H1 (cell line): ENCODE measurements around the gene KCNJ13. TPM values are rescaled to one million over a fixed set of nuclear protein-coding genes. Genes with fewer than 3 reads are reported as not detected.

ENCODE experiments used
- CTCF ChIA-PET: fragments of 300-600 bp; sonication (Branson Sonifier 250); formaldehyde crosslinking; loops from one replicate; lab custom pipeline; 2021; ENCODE audit not compliant: partially characterized antibody; lab: Charles Lee
- POLR2A ChIA-PET: fragments of 300-600 bp; sonication (Branson Sonifier 250); formaldehyde crosslinking; loops from one replicate; lab custom pipeline; 2021; ENCODE audit warnings: inconsistent platforms; ENCODE audit not compliant: partially characterized antibody; lab: Charles Lee
- DNase-seq, 2 experiments: peaks; one replicate each; pipeline versions ENCODE4 v3.0.0 to v3.0.0-alpha.2; 2010 to 2022; ENCODE audit warnings: low spot score in 2 of 2, low read depth in 1 of 2, mixed read lengths in 1 of 2
- FAIRE-seq: peaks from 2 replicates; lab custom pipeline; 2011; peaks lifted over from hg19 to GRCh38; lab: Jason Lieb, UNC
- H2AFZ ChIP-seq: 2 replicates; pipeline ENCODE4 v1.8.1; 2012; ENCODE audit warnings: low read length, inconsistent platforms
- H2AK5ac ChIP-seq: 2 replicates; pipeline ENCODE4 v1.6.1; 2013; ENCODE audit warnings: low read depth, low read length
- H2BK120ac ChIP-seq: replicated peaks from 2 replicates; pipeline ENCODE3; 2013; ENCODE audit warnings: low read depth, low read length, inconsistent platforms
- H2BK12ac ChIP-seq: 2 replicates; pipeline ENCODE4 v1.6.1; 2013; ENCODE audit warnings: low read depth, low read length
- H2BK15ac ChIP-seq: 2 replicates; pipeline ENCODE4 v1.6.1; 2013; ENCODE audit warnings: low read length
- H2BK20ac ChIP-seq: 2 replicates; pipeline ENCODE4 v1.6.1; 2013; ENCODE audit warnings: low read length
- H2BK5ac ChIP-seq: 2 replicates; pipeline ENCODE4 v1.6.1; 2013; ENCODE audit warnings: low read depth, low read length
- H3K14ac ChIP-seq: 2 replicates; pipeline ENCODE4 v1.6.1; 2013; ENCODE audit warnings: inconsistent platforms; ENCODE audit not compliant: insufficient read length
- H3K18ac ChIP-seq: 2 replicates; pipeline ENCODE4 v1.6.1; 2013; ENCODE audit warnings: low read length; ENCODE audit errors: extremely low read depth
- H3K23ac ChIP-seq: 2 replicates; pipeline ENCODE4 v1.6.1; 2013; ENCODE audit warnings: inconsistent platforms; ENCODE audit not compliant: insufficient read length
- H3K23me2 ChIP-seq: 2 replicates; pipeline ENCODE4 v1.6.1; 2013; ENCODE audit warnings: low read depth, low read length
- H3K27ac ChIP-seq: 2 replicates; pipeline ENCODE4 v1.6.1; 2011; ENCODE audit warnings: low read depth, low read length, inconsistent platforms
- H3K27me3 ChIP-seq, 4 experiments: replicated peaks in 1 of 4; 1 replicate in 1 of 4; 2 replicates in 3 of 4; pipeline versions ENCODE4 v1.6.1 to v1.8.1; 2011 to 2013; ENCODE audit warnings: low read length in 3 of 4, mild to moderate bottlenecking in 3 of 4, inconsistent platforms in 2 of 4, mixed read lengths in 2 of 4, moderate library complexity in 1 of 4; ENCODE audit not compliant: control insufficient read depth in 3 of 4, insufficient read depth in 3 of 4; ENCODE audit errors: extremely low read depth in 1 of 4
- H3K36me3 ChIP-seq, 4 experiments: 2 replicates each; pipeline versions ENCODE4 v1.6.1 to v1.8.1; 2011 to 2013; ENCODE audit warnings: mild to moderate bottlenecking in 4 of 4, low read length in 3 of 4, moderate library complexity in 2 of 4, control low read depth in 1 of 4, inconsistent platforms in 1 of 4; ENCODE audit not compliant: insufficient read depth in 4 of 4, control insufficient read depth in 2 of 4
- H3K4ac ChIP-seq: replicated peaks from 2 replicates; pipeline ENCODE3; 2013; ENCODE audit warnings: low read length, low read depth, mixed read lengths, inconsistent platforms; ENCODE audit not compliant: insufficient read length
- H3K4me1 ChIP-seq, 4 experiments: replicated peaks in 1 of 4; 1 replicate in 1 of 4; 2 replicates in 3 of 4; pipeline versions ENCODE4 v1.6.1 to v1.8.1; 2011 to 2013; ENCODE audit warnings: low read length in 3 of 4, inconsistent platforms in 2 of 4, mixed read lengths in 1 of 4; ENCODE audit not compliant: insufficient read depth in 4 of 4, control insufficient read depth in 3 of 4
- H3K4me2 ChIP-seq, 2 experiments: 2 replicates each; pipeline versions ENCODE4 v1.6.1 to v1.8.1; 2011 to 2013; ENCODE audit warnings: low read depth in 2 of 2, low read length in 2 of 2, control low read depth in 1 of 2, inconsistent platforms in 1 of 2, mild to moderate bottlenecking in 1 of 2; ENCODE audit not compliant: insufficient read depth in 1 of 2
- H3K4me3 ChIP-seq, 4 experiments: fragments of 200-600, 300-600 bp in 1 of 4; sonication (generic), shearing (Covaris generic), sonication (Bioruptor Twin) in 1 of 4; 2 replicates each; pipeline versions ENCODE4 v1.5.1 to v1.8.1; 2011 to 2016; ENCODE audit warnings: low read length in 4 of 4, low read depth in 3 of 4, control low read depth in 2 of 4, inconsistent platforms in 2 of 4, mild to moderate bottlenecking in 2 of 4, mixed read lengths in 1 of 4, moderate library complexity in 1 of 4; ENCODE audit not compliant: insufficient read depth in 2 of 4; ENCODE audit errors: extremely low read depth in 1 of 4
- H3K56ac ChIP-seq: replicated peaks from 2 replicates; pipeline ENCODE3; 2013; ENCODE audit warnings: low read depth, mild to moderate bottlenecking, mixed read lengths, low read length, inconsistent platforms; ENCODE audit not compliant: insufficient read length
- H3K79me1 ChIP-seq: 2 replicates; pipeline ENCODE4 v1.6.1; 2013; ENCODE audit warnings: low read depth, low read length, control low read depth
- H3K79me2 ChIP-seq, 2 experiments: 2 replicates each; pipeline versions ENCODE4 v1.6.1 to v1.8.1; 2012 to 2013; ENCODE audit warnings: low read length in 2 of 2, mild to moderate bottlenecking in 2 of 2, inconsistent platforms in 1 of 2; ENCODE audit not compliant: insufficient read depth in 2 of 2, control insufficient read depth in 1 of 2
- H3K9ac ChIP-seq, 4 experiments: replicated peaks in 1 of 4; 1 replicate in 1 of 4; 2 replicates in 3 of 4; pipeline versions ENCODE4 v1.6.1 to v1.8.1; 2011 to 2013; ENCODE audit warnings: low read depth in 3 of 4, low read length in 3 of 4, control low read depth in 2 of 4, mild to moderate bottlenecking in 2 of 4, moderate library complexity in 2 of 4, inconsistent platforms in 1 of 4; ENCODE audit errors: extremely low read depth in 1 of 4
- H3K9me3 ChIP-seq, 2 experiments: 2 replicates each; pipeline versions ENCODE4 v1.6.1 to v1.8.1; 2012 to 2013; ENCODE audit warnings: mild to moderate bottlenecking in 2 of 2, moderate library complexity in 2 of 2, control low read depth in 1 of 2, inconsistent platforms in 1 of 2, low read depth in 1 of 2, low read length in 1 of 2, mixed read lengths in 1 of 2; ENCODE audit not compliant: insufficient read depth in 2 of 2
- H4K20me1 ChIP-seq, 2 experiments: replicated peaks in 1 of 2; 2 replicates each; pipeline versions ENCODE3 to v1.8.1; 2011 to 2013; ENCODE audit warnings: inconsistent platforms in 2 of 2, low read length in 2 of 2, mild to moderate bottlenecking in 1 of 2; ENCODE audit not compliant: insufficient read depth in 2 of 2, control insufficient read depth in 1 of 2
- H4K5ac ChIP-seq: 2 replicates; pipeline ENCODE4 v1.6.1; 2013; ENCODE audit warnings: low read length, low read depth, mixed read lengths, inconsistent platforms; ENCODE audit not compliant: insufficient read length
- H4K8ac ChIP-seq: 2 replicates; pipeline ENCODE4 v1.8.0; 2013; ENCODE audit warnings: mild to moderate bottlenecking, moderate library complexity, low read length, inconsistent platforms; ENCODE audit not compliant: insufficient read depth; ENCODE audit errors: extremely low read depth
- H4K91ac ChIP-seq: replicated peaks from 2 replicates; pipeline ENCODE3; 2013; ENCODE audit warnings: low read length, mixed read lengths, inconsistent platforms; ENCODE audit not compliant: insufficient read length
- ASH2L ChIP-seq: fragments of 200-600, 300-600 bp; sonication (generic); IDR thresholded peaks from one replicate; pipeline ENCODE4 v1.7.1; 2017; ENCODE audit warnings: low read length
- BCL11A ChIP-seq, 2 experiments: IDR thresholded peaks; one replicate each; pipeline ENCODE4 v1.6.1; 2011; ENCODE audit warnings: low read depth in 2 of 2, low read length in 2 of 2, mild to moderate bottlenecking in 2 of 2
- CBX8 ChIP-seq: fragments of 300-800, 300-1000 bp; sonication (generic); IDR thresholded peaks from 2 replicates; pipeline ENCODE4 v1.7.1; 2016; ENCODE audit warnings: low read depth, low read length, borderline replicate concordance
- FOSL1 ChIP-seq: IDR thresholded peaks from 2 replicates; pipeline ENCODE4 v1.6.1; 2011; ENCODE audit warnings: mild to moderate bottlenecking, low read depth, low read length, moderate library complexity; ENCODE audit not compliant: insufficient read depth
- HDAC6 ChIP-seq: IDR thresholded peaks from one replicate; pipeline ENCODE4 v1.7.1; 2012; ENCODE audit warnings: low read depth, mild to moderate bottlenecking, inconsistent platforms, low read length, moderate library complexity
- MAFK ChIP-seq: IDR thresholded peaks from 2 replicates; pipeline ENCODE4 v1.6.1; 2012; ENCODE audit warnings: low read depth, mild to moderate bottlenecking, improper control_type of control experiment, low read length
- WGBS, 2 experiments: shearing (Covaris generic) in 1 of 2; methylation state at CpG; one replicate each; pipeline versions ENCODE4 v1.1.6 to v1.1.7; 2013 to 2015; ENCODE audit warnings: low lambda C conversion rate in 2 of 2, mixed read lengths in 2 of 2, inconsistent platforms in 1 of 2, low coverage in 1 of 2, missing lambda C conversion rate in 1 of 2; ENCODE audit not compliant: insufficient replicate concordance in 2 of 2, insufficient coverage in 1 of 2, insufficient read length in 1 of 2; ENCODE audit errors: extremely low coverage in 1 of 2, missing lambda C conversion rate in 1 of 2; 5-methylcytosine and 5-hydroxymethylcytosine counted together
- polyA plus RNA-seq, 7 experiments: library from polyadenylated mRNA; depleted of rRNA in 3 of 7; stranded (reverse) in 5 of 7; unstranded in 2 of 7; fragments of >200 nt in 5 of 7; fragments of 200-250 nt in 2 of 7; gene quantifications; 1 replicate in 5 of 7; 2 replicates in 1 of 7; 4 replicates in 1 of 7; pipeline versions ENCODE4 v1.2.1 to v1.2.3, GENCODE V29; 2011 to 2013; ENCODE audit warnings: missing spikeins in 2 of 7, mixed read lengths in 2 of 7
- total RNA-seq: library from RNA; stranded (reverse); fragmentation: NEBNext Ultra II Directional; extraction: Animal tissue kit (Norgen Biotek cat#: 25700); gene quantifications from 2 replicates; pipeline ENCODE4 v1.2.1, GENCODE V29; 2021

The KCNJ13 gene
- total and polyA plus RNA-seq, 2 of the 8 experiments (the other 6 are each of a cell fraction or from before 2014, with no cell fraction given), result not detected

DNA sequence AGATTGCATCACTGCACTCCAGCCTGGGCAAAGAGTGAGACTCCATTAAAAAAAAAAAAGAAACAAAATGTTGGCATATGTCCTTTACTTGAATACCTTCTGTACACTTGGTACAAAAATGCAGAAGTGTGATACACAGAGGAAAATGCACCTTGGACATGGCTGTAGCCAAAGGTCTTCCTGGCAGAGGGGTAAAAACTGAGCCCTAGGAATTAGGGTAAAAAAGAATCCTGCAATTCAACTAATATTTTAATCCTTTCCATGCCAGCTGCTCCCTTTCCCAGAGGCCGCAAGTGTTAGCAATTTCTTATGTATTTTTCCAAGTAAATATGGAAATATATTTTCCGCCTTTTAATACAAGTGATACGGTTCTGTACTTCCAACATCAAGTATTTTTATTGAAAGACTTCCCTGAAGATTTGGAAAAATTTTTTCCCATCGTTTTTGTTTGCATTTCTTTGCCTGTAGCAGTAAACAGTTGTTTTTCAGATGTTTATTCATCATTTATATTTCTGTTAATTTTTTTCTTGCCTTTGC is 26.2 kb downstream of the KCNJ13 start:
- Histone ChIP-seq H2BK12ac (no peak overlapping the region), H3K18ac (no peak overlapping the region), H3K14ac (no peak overlapping the region), H3K4me1 (no peaks in the 10 kb centered on the region), H3K4me2 (no peak overlapping the region), H2BK20ac (no peak overlapping the region), H2BK15ac (no peak overlapping the region), H3K9ac (no peak overlapping the region), H3K79me1 (no peaks in the 10 kb centered on the region), H3K4me3 (no peak overlapping the region), H4K20me1 (peaks cover 0 to 3% of the 10 kb centered on the region in 2 experiments), H4K5ac (no peak overlapping the region), H3K23me2 (peaks cover 2% of the 10 kb centered on the region; the same call in 1 of the 2 replicates), H4K91ac (no peak overlapping the region), H3K27me3 (no peaks in the 10 kb centered on the region), H3K23ac (no peak overlapping the region), H2AK5ac (no peak overlapping the region), H4K8ac (no peak overlapping the region), H3K4ac (no peak overlapping the region), H2AFZ (no peak overlapping the region), H3K56ac (no peak overlapping the region), H2BK120ac (no peak overlapping the region), H3K79me2 (no peaks in the 10 kb centered on the region), H2BK5ac (no peak overlapping the region), H3K9me3 (no peaks in the 10 kb centered on the region), H3K27ac (no peak overlapping the region), H3K36me3 (peaks cover 2 to 60% (median 16%) of the 10 kb centered on the region in 4 experiments; a peak in 5 of 8 replicates)
- DNase-seq (no peak), FAIRE-seq (no peak)
- WGBS, 2 experiments, result 90% methylated on average over 4 of the region's 4 CpGs; no CpG with 5 or more reads in 1 of the 2 experiments
- ChIA-PET POLR2A (interaction anchor here (1.4 kb wide), 1 partner anchor 10 kb away, joined by 3 read pairs; no protein-coding TSS in a partner anchor), CTCF (interaction anchor here (0.6 kb wide), 1 partner anchor 143 kb away, joined by 3 read pairs; no protein-coding TSS in a partner anchor)
- TF ChIP-seq BCL11A (IDR thresholded peaks at IDR 0.05; ENCODE audit: low read depth in 2 of 2, low read length in 2 of 2) (no peak), MAFK (no peak), HDAC6 (no peak), CBX8 (no peak), ASH2L (no peak), FOSL1 (no peak)
